Aorta (tissue), 5 donors: ENCODE results near the gene SOX30. TPM values are rescaled to one million over a fixed set of nuclear protein-coding genes. Genes with fewer than 3 reads are reported as not detected.
A peak's percentile ranks its signal among the peaks of the same experiment; 100 is the strongest.
"Not testable (repeated sequence)": the region's sequence is repeated elsewhere in the genome, so short reads cannot be mapped to it uniquely, and the experiment has no call there.

Experiments used
- ATAC-seq: fragments of 200-7000 bp; cut with Tn5 transposase; one replicate; pipeline ENCODE4 v1.9.1; 2022; ENCODE audit warnings: moderate library complexity; ENCODE audit not compliant: low FRiP score
- DNase-seq, 2 donors: peaks; one replicate each; pipeline ENCODE4 v3.0.0-alpha.2; 2020
- H3K27ac ChIP-seq, 2 donors: one replicate each; pipeline ENCODE4 v1.5.1; 2013; ENCODE audit warnings: low read length in 2 of 2, mild to moderate bottlenecking in 2 of 2, moderate library complexity in 2 of 2, control low read depth in 1 of 2, inconsistent platforms in 1 of 2, low read depth in 1 of 2
- H3K27me3 ChIP-seq, 2 donors: one replicate each; pipeline ENCODE4 v1.6.1; 2013; ENCODE audit warnings: control low read depth in 1 of 2, low read length in 1 of 2, mild to moderate bottlenecking in 1 of 2, moderate library complexity in 1 of 2; ENCODE audit not compliant: insufficient read depth in 2 of 2, control insufficient read depth in 1 of 2
- H3K36me3 ChIP-seq, 2 donors: one replicate each; pipeline ENCODE4 v1.6.1; 2013; ENCODE audit warnings: control low read depth in 1 of 2, low read length in 1 of 2, mild to moderate bottlenecking in 1 of 2; ENCODE audit not compliant: insufficient read depth in 2 of 2, control insufficient read depth in 1 of 2
- H3K4me1 ChIP-seq, 2 donors: one replicate each; pipeline ENCODE4 v1.6.1; 2013; ENCODE audit warnings: low read length in 2 of 2, control low read depth in 1 of 2, mild to moderate bottlenecking in 1 of 2, moderate library complexity in 1 of 2; ENCODE audit not compliant: insufficient read depth in 2 of 2, control insufficient read depth in 1 of 2
- H3K4me3 ChIP-seq, 2 donors: one replicate each; pipeline ENCODE4 v1.5.1; 2013; ENCODE audit warnings: low read length in 2 of 2, control low read depth in 1 of 2, mild to moderate bottlenecking in 1 of 2
- H3K9me3 ChIP-seq: one replicate; pipeline ENCODE4 v1.6.1; 2013; ENCODE audit warnings: mild to moderate bottlenecking, low read length; ENCODE audit not compliant: control insufficient read depth
- WGBS, 2 donors: extraction: QIAGEN DNeasy Blood & Tissue Kit; methylation state at CpG; one replicate each; pipeline ENCODE4 v1.1.7; 2013; 5-methylcytosine and 5-hydroxymethylcytosine counted together
- intact Hi-C, 2 donors: fragments of 100-400 bp; cut with DNase I; formaldehyde crosslinking; loops; one replicate each; pipeline versions ENCODE4 v1.14.2 to v1.15.0; 2022
- long read RNA-seq, 2 donors: library from polyadenylated mRNA; unstranded; transcript quantifications; one replicate each; pipeline ENCODE4 v2.0.0, GENCODE V29; 2020 to 2021
- polyA plus RNA-seq, 2 donors: library from polyadenylated mRNA; stranded (reverse); fragments of 200-250 nt; gene quantifications; one replicate each; pipeline ENCODE4 v1.2.3, GENCODE V29; 2013
- total RNA-seq, 2 donors: library from RNA; stranded (reverse); fragmentation: NEBNext Ultra II Directional; extraction: Animal tissue kit (Norgen Biotek cat#: 25700); gene quantifications; one replicate each; pipeline ENCODE4 v1.2.1, GENCODE V29; 2021
- donor health status: healthy with polysubstance abuse.
- donor health status: Bipolar disorder and iron deficiency.
- donor health status: DM: no; HTN: no; CAD: no.
- donor health status: DM: no; HTN: no; CAD: no.
- donor health status: DM: yes; HTN: yes; CAD: no.

Gene SOX30
- total RNA-seq (under 1 TPM in 1 of 2 donors, not detected in 1; 0.12 TPM), polyA plus RNA-seq (not detected)
- long read RNA-seq, donor 1: 0 reads
- long read RNA-seq, donor 2: 0 reads

- Histone ChIP-seq H3K27ac (no peak within 1 kb of the TSS), H3K9me3 (no peaks in the 10 kb centered on the region), H3K4me1 (no peaks in the 10 kb centered on the region), H3K4me3 (peak within 1 kb of the TSS; percentile 23 to 32), H3K36me3 (no peaks in the 10 kb centered on the region), H3K27me3 (no peaks in the 10 kb centered on the region)
- ATAC-seq (no peak), DNase-seq (no peak)
- intact Hi-C loops: no loop called here
- 93 to 95% methylated on average over 15 of the region's 15 CpGs for WGBS, 2 donors
Observed at GRCh38 chr5:157652377-157652692, at the start of gene SOX30. Gene SOX30, minus strand, starts transcription at chr5:157652438. Its CDS starts 360 bp downstream, at chr5:157652078.

GRCh38 chr5:157698674-157699073 is 46.4 kb upstream of the SOX30 start:
- WGBS, 2 donors: 70 to 82% methylated on average over 4 of the region's 4 CpGs
- H3K27ac ChIP-seq, H3K36me3 ChIP-seq, ATAC-seq, DNase-seq, H3K4me1 ChIP-seq, H3K27me3 ChIP-seq, intact Hi-C loops, H3K9me3 ChIP-seq, H3K4me3 ChIP-seq: not testable (repeated sequence)

DNA sequence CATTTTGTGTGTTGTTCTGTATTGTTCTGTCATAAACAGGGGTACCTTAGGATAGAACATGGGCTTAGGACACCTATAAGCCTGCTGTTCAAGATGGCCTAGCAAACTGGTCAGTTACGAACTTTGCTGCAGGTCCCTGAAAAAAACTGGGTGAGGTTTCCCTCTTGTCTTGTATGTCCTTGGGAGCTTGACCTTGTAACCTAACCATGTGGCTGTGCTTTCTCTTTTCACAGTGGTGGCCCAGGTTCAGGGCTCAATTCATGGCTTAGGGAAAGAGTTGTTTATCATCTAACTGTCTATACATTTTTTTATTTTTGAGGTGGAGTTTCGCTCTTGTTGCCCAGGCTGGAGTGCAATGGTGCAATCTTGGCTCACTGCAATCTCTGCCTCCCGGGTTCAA is 43.9 kb upstream of the SOX30 start:
- H3K4me3 ChIP-seq, H3K27ac ChIP-seq, H3K36me3 ChIP-seq, H3K9me3 ChIP-seq, H3K27me3 ChIP-seq, DNase-seq, H3K4me1 ChIP-seq, ATAC-seq, intact Hi-C loops: not testable (repeated sequence)
- WGBS, 2 donors: 90 to 99% methylated on average over 3 of the region's 3 CpGs

GRCh38 chr5:157693816-157694215 is 41.6 kb upstream of the SOX30 start:
- H3K27me3 ChIP-seq, H3K27ac ChIP-seq, H3K9me3 ChIP-seq, DNase-seq, intact Hi-C loops, ATAC-seq, H3K4me3 ChIP-seq, H3K36me3 ChIP-seq, H3K4me1 ChIP-seq: not testable (repeated sequence)
- 87 to 91% methylated on average over 23 to 25 of the region's 25 CpGs for WGBS, 2 donors

- H3K27ac ChIP-seq: no peak overlapping the region
- no peaks in the 10 kb centered on the region for H3K9me3 ChIP-seq
- H3K27me3 ChIP-seq: no peaks in the 10 kb centered on the region
- intact Hi-C loops: no loop called here
- ATAC-seq: no peak
- H3K36me3 ChIP-seq: no peaks in the 10 kb centered on the region
- H3K4me3 ChIP-seq: no peak overlapping the region
- DNase-seq: no peak
- H3K4me1 ChIP-seq: no peaks in the 10 kb centered on the region
- WGBS, 2 donors: 74 to 76% methylated on average over 52 to 53 of the region's 53 CpGs
Observed at GRCh38 chr5:157690690-157691433, 38.6 kb upstream of the SOX30 start.

- intact Hi-C loops: no loop called here
- no peaks in the 10 kb centered on the region for H3K9me3 ChIP-seq
- H3K27ac ChIP-seq: no peak overlapping the region
- ATAC-seq (no peak), DNase-seq (peak in 1 of 2 donors; percentile 48)
- no peaks in the 10 kb centered on the region for H3K4me1 ChIP-seq
- no peaks in the 10 kb centered on the region for H3K27me3 ChIP-seq
- 65 to 70% methylated on average over 44 to 52 of the region's 52 CpGs for WGBS, 2 donors
- no peak overlapping the region for H3K4me3 ChIP-seq
- H3K36me3 ChIP-seq: no peaks in the 10 kb centered on the region
Observed at GRCh38 chr5:157689942-157690689, 37.9 kb upstream of the SOX30 start.

GRCh38 chr5:157687198-157687554 is 34.9 kb upstream of the SOX30 start:
- no peak for ATAC-seq
- no peak for DNase-seq
- Histone ChIP-seq H3K27me3 (no peaks in the 10 kb centered on the region), H3K36me3 (no peaks in the 10 kb centered on the region), H3K27ac (no peak overlapping the region), H3K4me1 (no peaks in the 10 kb centered on the region), H3K9me3 (no peaks in the 10 kb centered on the region), H3K4me3 (no peak overlapping the region)
- 95 to 96% methylated on average over 1 of the region's 1 CpG for WGBS, 2 donors
- intact Hi-C loops: no loop called here

GRCh38 chr5:157686276-157687197 is 34.3 kb upstream of the SOX30 start:
- DNase-seq, H3K4me3 ChIP-seq, H3K9me3 ChIP-seq, H3K4me1 ChIP-seq, intact Hi-C loops, H3K27ac ChIP-seq, ATAC-seq, H3K36me3 ChIP-seq, H3K27me3 ChIP-seq: not testable (repeated sequence)
- WGBS, 2 donors: 83 to 86% methylated on average over 14 of the region's 14 CpGs
